Measurements from ENCODE around the gene TMEM176B.

The TMEM176B gene

GRCh38 chr7:150756166-150756565, 44.0 kb downstream of the TMEM176B start:
- 0 out of 2 replicates have a peak, but pooled peaks cover 4% of the 10 kb centered on the region for H3K27me3 ChIP-seq (ENCODE audit: low read depth, low read length)
- no peaks in the 10 kb centered on the region for H4K20me1 ChIP-seq (ENCODE audit: insufficient read depth, low read length)
- H2AFZ ChIP-seq (ENCODE audit: low read depth, low read length), result no peak overlapping the region
- H3K4me3 ChIP-seq (ENCODE audit: low read length), result no peak overlapping the region
- H3K4me1 ChIP-seq (ENCODE audit: low read length), result peaks cover 18% of the 10 kb centered on the region
- no peak overlapping the region for H3K27ac ChIP-seq (ENCODE audit: low read length)
- no peak overlapping the region for H3K9ac ChIP-seq (ENCODE audit: low read length)
- no peaks in the 10 kb centered on the region for H3K9me3 ChIP-seq (ENCODE audit: insufficient read depth, low read length)
- H3K36me3 ChIP-seq (replicated peaks; ENCODE audit: low read depth, low read length), result no peaks in the 10 kb centered on the region
- no peak for TF ChIP-seq EZH2phosphoT487 (IDR thresholded peaks at IDR 0.05; ENCODE audit: low read depth)
- TF ChIP-seq, protein P1, sequence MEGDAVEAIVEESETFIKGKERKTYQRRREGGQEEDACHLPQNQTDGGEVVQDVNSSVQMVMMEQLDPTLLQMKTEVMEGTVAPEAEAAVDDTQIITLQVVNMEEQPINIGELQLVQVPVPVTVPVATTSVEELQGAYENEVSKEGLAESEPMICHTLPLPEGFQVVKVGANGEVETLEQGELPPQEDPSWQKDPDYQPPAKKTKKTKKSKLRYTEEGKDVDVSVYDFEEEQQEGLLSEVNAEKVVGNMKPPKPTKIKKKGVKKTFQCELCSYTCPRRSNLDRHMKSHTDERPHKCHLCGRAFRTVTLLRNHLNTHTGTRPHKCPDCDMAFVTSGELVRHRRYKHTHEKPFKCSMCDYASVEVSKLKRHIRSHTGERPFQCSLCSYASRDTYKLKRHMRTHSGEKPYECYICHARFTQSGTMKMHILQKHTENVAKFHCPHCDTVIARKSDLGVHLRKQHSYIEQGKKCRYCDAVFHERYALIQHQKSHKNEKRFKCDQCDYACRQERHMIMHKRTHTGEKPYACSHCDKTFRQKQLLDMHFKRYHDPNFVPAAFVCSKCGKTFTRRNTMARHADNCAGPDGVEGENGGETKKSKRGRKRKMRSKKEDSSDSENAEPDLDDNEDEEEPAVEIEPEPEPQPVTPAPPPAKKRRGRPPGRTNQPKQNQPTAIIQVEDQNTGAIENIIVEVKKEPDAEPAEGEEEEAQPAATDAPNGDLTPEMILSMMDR (IDR thresholded peaks at IDR 0.05; ENCODE audit: low read depth, low read length), result no peak
- H3K79me2 ChIP-seq (ENCODE audit: low read length), result no peaks in the 10 kb centered on the region
- no peak overlapping the region for H3K4me2 ChIP-seq (ENCODE audit: low read length)

GRCh38 chr7:150755473-150756099, 44.6 kb downstream of the TMEM176B start:
- Histone ChIP-seq H3K9ac (ENCODE audit: low read length) (no peak overlapping the region), H3K4me3 (ENCODE audit: low read length) (no peak overlapping the region), H3K27me3 (ENCODE audit: low read depth, low read length) (0 out of 2 replicates have a peak, but pooled peaks cover 4% of the 10 kb centered on the region), H2AFZ (ENCODE audit: low read depth, low read length) (no peak overlapping the region), H3K36me3 (replicated peaks; ENCODE audit: low read depth, low read length) (no peaks in the 10 kb centered on the region), H3K4me1 (ENCODE audit: low read length) (peaks cover 18% of the 10 kb centered on the region), H3K9me3 (ENCODE audit: insufficient read depth, low read length) (no peaks in the 10 kb centered on the region), H3K4me2 (ENCODE audit: low read length) (no peak overlapping the region), H4K20me1 (ENCODE audit: insufficient read depth, low read length) (no peaks in the 10 kb centered on the region), H3K79me2 (ENCODE audit: low read length) (no peaks in the 10 kb centered on the region), H3K27ac (ENCODE audit: low read length) (no peak overlapping the region)
- TF ChIP-seq, protein P1 (IDR thresholded peaks at IDR 0.05; ENCODE audit: low read depth, low read length), result no peak
- TF ChIP-seq EZH2phosphoT487 (IDR thresholded peaks at IDR 0.05; ENCODE audit: low read depth), result no peak

GRCh38 chr7:150754951-150755350, 45.2 kb downstream of the TMEM176B start:
- Histone ChIP-seq H3K4me1 (ENCODE audit: low read length) (peaks cover 18% of the 10 kb centered on the region), H3K27ac (ENCODE audit: low read length) (no peak overlapping the region), H4K20me1 (ENCODE audit: insufficient read depth, low read length) (no peaks in the 10 kb centered on the region), H3K27me3 (ENCODE audit: low read depth, low read length) (0 out of 2 replicates have a peak, but pooled peaks cover 4% of the 10 kb centered on the region), H3K79me2 (ENCODE audit: low read length) (no peaks in the 10 kb centered on the region), H3K4me3 (ENCODE audit: low read length) (no peak overlapping the region), H3K4me2 (ENCODE audit: low read length) (no peak overlapping the region), H3K9ac (ENCODE audit: low read length) (no peak overlapping the region), H3K36me3 (replicated peaks; ENCODE audit: low read depth, low read length) (no peaks in the 10 kb centered on the region), H3K9me3 (ENCODE audit: insufficient read depth, low read length) (no peaks in the 10 kb centered on the region), H2AFZ (ENCODE audit: low read depth, low read length) (no peak overlapping the region)
- TF ChIP-seq EZH2phosphoT487 (IDR thresholded peaks at IDR 0.05; ENCODE audit: low read depth), result no peak
- TF ChIP-seq, protein P1 (IDR thresholded peaks at IDR 0.05; ENCODE audit: low read depth, low read length), result no peak

- no peak overlapping the region for H3K4me3 ChIP-seq (ENCODE audit: low read length)
- 0 out of 2 replicates have a peak, but pooled peaks cover 4% of the 10 kb centered on the region for H3K27me3 ChIP-seq (ENCODE audit: low read depth, low read length)
These were observed 46.1 kb downstream of the TMEM176B start for GRCh38 chr7:150753826-150754603.

More at GRCh38 chr7:150753826-150754603, 46.1 kb downstream of the TMEM176B start:
- Histone ChIP-seq H2AFZ (ENCODE audit: low read depth, low read length) (no peak overlapping the region), H3K27ac (ENCODE audit: low read length) (no peak overlapping the region), H4K20me1 (ENCODE audit: insufficient read depth, low read length) (no peaks in the 10 kb centered on the region), H3K36me3 (replicated peaks; ENCODE audit: low read depth, low read length) (no peaks in the 10 kb centered on the region), H3K4me2 (ENCODE audit: low read length) (peak overlapping the region; percentile 57), H3K9me3 (ENCODE audit: insufficient read depth, low read length) (no peaks in the 10 kb centered on the region), H3K79me2 (ENCODE audit: low read length) (no peaks in the 10 kb centered on the region), H3K4me1 (ENCODE audit: low read length) (peaks cover 18% of the 10 kb centered on the region), H3K9ac (ENCODE audit: low read length) (no peak overlapping the region)
- TF ChIP-seq, protein P1 (IDR thresholded peaks at IDR 0.05; ENCODE audit: low read depth, low read length), result peak; percentile 63
- TF ChIP-seq EZH2phosphoT487 (IDR thresholded peaks at IDR 0.05; ENCODE audit: low read depth), result no peak
